Caco-2 (cell line): ENCODE results near the gene CD99L2. TPM values are rescaled to one million over a fixed set of nuclear protein-coding genes. Genes with fewer than 3 reads are reported as not detected.

Experiments
- BruUV-seq: library from RNA; stranded (reverse); fragments of 400-500 nt; replicated peaks from 2 replicates; lab custom pipeline; 2021; lab: Mats Ljungman, UMichigan
- CTCF ChIA-PET: fragments of 300-600 bp; sonication (Branson Sonifier 250); formaldehyde crosslinking; loops from one replicate; lab custom pipeline; 2022; ENCODE audit warnings: antibody characterized with exemption; lab: Charles Lee
- POLR2A ChIA-PET: fragments of 300-600 bp; sonication (Branson Sonifier 250); formaldehyde crosslinking; loops from one replicate; lab custom pipeline; 2022; ENCODE audit warnings: antibody characterized with exemption; lab: Charles Lee
- DNase-seq, 2 experiments: peaks; one replicate each; pipeline versions ENCODE4 v3.0.0 to v3.0.0-alpha.2; 2020 to 2022
- H3K27me3 ChIP-seq: replicated peaks from 2 replicates; pipeline ENCODE4 v1.6.0; 2011; ENCODE audit warnings: low read length; ENCODE audit not compliant: control insufficient read depth, insufficient read depth
- H3K36me3 ChIP-seq: 2 replicates; pipeline ENCODE4 v1.5.1; 2011; ENCODE audit warnings: low read length; ENCODE audit not compliant: control insufficient read depth, insufficient read depth
- H3K4me1 ChIP-seq: fragments of 250-450 bp; sonication (Bioruptor Pico); 2 replicates; pipeline ENCODE4 v1.5.1; 2020; ENCODE audit warnings: mild to moderate bottlenecking
- H3K4me3 ChIP-seq: 2 replicates; pipeline ENCODE4 v1.5.1; 2011; ENCODE audit warnings: low read depth, mild to moderate bottlenecking, control low read depth, low read length
- H3K9me3 ChIP-seq: fragments of 250-450 bp; sonication (Bioruptor Pico); 2 replicates; pipeline ENCODE4 v1.5.1; 2020; ENCODE audit warnings: mild to moderate bottlenecking, moderate library complexity
- H3K27ac Mint-ChIP-seq: one replicate; pipeline ENCODE4 v1.8.0; 2022; ENCODE audit warnings: mixed read lengths; ENCODE audit not compliant: unreplicated experiment
- H3K27me3 Mint-ChIP-seq: one replicate; pipeline ENCODE4 v1.8.0; 2022; ENCODE audit warnings: mixed read lengths; ENCODE audit not compliant: insufficient read depth, unreplicated experiment
- H3K36me3 Mint-ChIP-seq: one replicate; pipeline ENCODE4 v1.8.0; 2022; ENCODE audit warnings: mild to moderate bottlenecking, mixed read lengths; ENCODE audit not compliant: insufficient read depth, unreplicated experiment
- H3K4me1 Mint-ChIP-seq: one replicate; pipeline ENCODE4 v1.8.0; 2022; ENCODE audit warnings: low read depth, mixed read lengths; ENCODE audit not compliant: unreplicated experiment
- H3K4me3 Mint-ChIP-seq: one replicate; pipeline ENCODE4 v1.8.0; 2022; ENCODE audit warnings: mild to moderate bottlenecking, moderate library complexity, mixed read lengths; ENCODE audit not compliant: unreplicated experiment
- H3K9me3 Mint-ChIP-seq: one replicate; pipeline ENCODE4 v1.8.0; 2022; ENCODE audit warnings: mixed read lengths; ENCODE audit not compliant: unreplicated experiment
- intact Hi-C: fragments of 100-400 bp; cut with micrococcal nuclease; formaldehyde crosslinking; loops from one replicate; pipeline ENCODE4 v1.10.0; 2022; ENCODE audit not compliant: unreplicated experiment
- total RNA-seq: library from RNA; stranded (reverse); gene quantifications from 2 replicates; pipeline ENCODE4 v1.2.3, GENCODE V29; 2022
- TF ChIP-seq, protein P1 (sequence below), 2 experiments: fragments of 200-600 bp in 1 of 2; IDR thresholded peaks; 1 replicate in 1 of 2; 2 replicates in 1 of 2; pipeline versions ENCODE4 v1.5.1 to v1.8.0; 2011 to 2022; ENCODE audit warnings: antibody characterized with exemption in 1 of 2, control low read depth in 1 of 2, inconsistent platforms in 1 of 2, low read depth in 1 of 2, low read length in 1 of 2, mild to moderate bottlenecking in 1 of 2, moderate library complexity in 1 of 2; ENCODE audit not compliant: insufficient read depth in 1 of 2, severe bottlenecking in 1 of 2, unreplicated experiment in 1 of 2

The CD99L2 gene
- total RNA-seq, 1 experiment from 2014 or later: 8.6 TPM

DNA sequence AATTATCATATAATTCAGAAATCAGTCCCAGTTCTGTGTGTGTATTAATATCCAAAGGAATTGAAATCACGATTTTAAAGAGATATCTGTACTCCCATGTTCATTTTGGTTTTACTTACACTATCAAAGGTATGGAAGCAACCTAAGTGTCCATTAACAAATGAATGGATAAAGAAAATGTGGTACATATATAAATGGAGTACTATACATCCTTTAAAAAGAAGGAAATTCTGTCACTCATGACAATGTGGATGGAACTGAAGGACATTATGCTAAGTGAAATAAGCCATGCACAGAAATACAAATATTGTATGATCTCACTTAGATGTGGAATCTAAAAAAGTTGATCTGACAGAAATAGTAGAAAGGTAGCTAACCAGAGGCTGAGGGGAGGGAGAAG is 63.8 kb downstream of the CD99L2 start:
- Histone ChIP-seq H3K4me3 (no peak overlapping the region), H3K36me3 (no peaks in the 10 kb centered on the region), H3K4me1 (no peaks in the 10 kb centered on the region), H3K9me3 (no peaks in the 10 kb centered on the region), H3K27me3 (no peaks in the 10 kb centered on the region)
- Mint-ChIP-seq H3K27me3 (no peaks in the 10 kb centered on the region), H3K4me3 (no peak overlapping the region), H3K9me3 (no peaks in the 10 kb centered on the region), H3K4me1 (no peaks in the 10 kb centered on the region), H3K36me3 (no peaks in the 10 kb centered on the region), H3K27ac (no peak overlapping the region)
- no peak for DNase-seq
- TF ChIP-seq, protein P1, sequence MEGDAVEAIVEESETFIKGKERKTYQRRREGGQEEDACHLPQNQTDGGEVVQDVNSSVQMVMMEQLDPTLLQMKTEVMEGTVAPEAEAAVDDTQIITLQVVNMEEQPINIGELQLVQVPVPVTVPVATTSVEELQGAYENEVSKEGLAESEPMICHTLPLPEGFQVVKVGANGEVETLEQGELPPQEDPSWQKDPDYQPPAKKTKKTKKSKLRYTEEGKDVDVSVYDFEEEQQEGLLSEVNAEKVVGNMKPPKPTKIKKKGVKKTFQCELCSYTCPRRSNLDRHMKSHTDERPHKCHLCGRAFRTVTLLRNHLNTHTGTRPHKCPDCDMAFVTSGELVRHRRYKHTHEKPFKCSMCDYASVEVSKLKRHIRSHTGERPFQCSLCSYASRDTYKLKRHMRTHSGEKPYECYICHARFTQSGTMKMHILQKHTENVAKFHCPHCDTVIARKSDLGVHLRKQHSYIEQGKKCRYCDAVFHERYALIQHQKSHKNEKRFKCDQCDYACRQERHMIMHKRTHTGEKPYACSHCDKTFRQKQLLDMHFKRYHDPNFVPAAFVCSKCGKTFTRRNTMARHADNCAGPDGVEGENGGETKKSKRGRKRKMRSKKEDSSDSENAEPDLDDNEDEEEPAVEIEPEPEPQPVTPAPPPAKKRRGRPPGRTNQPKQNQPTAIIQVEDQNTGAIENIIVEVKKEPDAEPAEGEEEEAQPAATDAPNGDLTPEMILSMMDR (IDR thresholded peaks at IDR 0.05; ENCODE audit: insufficient read depth in 1 of 2, low read depth in 1 of 2, low read length in 1 of 2, severe bottlenecking in 1 of 2, unreplicated experiment in 1 of 2): no peak
- CTCF ChIA-PET: no interaction called here
- intact Hi-C loops: no loop called here
- BruUV-seq: no TSS peak
- POLR2A ChIA-PET: no interaction called here

DNA sequence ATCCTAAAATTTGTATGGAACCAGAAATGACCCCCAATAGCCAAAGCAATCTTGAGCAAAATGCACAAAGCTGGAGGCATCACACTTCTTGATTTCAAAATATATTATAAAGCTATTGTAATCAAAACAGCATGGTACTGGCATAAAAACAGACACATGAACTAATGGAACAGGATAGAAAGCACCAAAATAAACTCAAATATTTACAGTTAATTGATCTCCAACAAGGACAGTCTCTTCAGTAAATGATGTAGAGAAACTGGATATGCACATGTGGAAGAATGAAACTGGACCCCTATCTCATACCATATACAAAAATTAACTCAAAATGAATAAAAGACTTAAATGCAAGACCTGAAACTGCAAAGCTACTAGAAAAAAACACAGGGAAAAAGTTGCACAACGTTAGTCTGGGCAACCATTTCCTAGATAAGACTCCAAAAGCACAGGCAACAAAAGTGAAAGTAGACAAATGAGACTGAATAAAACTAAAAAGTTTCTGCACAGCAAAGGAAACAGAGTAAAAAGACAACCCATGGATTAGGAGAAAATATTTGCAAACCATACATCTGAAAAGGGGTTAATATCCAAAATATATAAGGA is 64.9 kb downstream of the CD99L2 start:
- CTCF ChIA-PET: no interaction called here
- no peaks in the 10 kb centered on the region for H3K27me3 ChIP-seq
- Mint-ChIP-seq H3K4me3 (no peak overlapping the region), H3K4me1 (no peaks in the 10 kb centered on the region), H3K36me3 (no peaks in the 10 kb centered on the region), H3K27me3 (no peaks in the 10 kb centered on the region), H3K27ac (no peak overlapping the region), H3K9me3 (no peaks in the 10 kb centered on the region)
- no peaks in the 10 kb centered on the region for H3K36me3 ChIP-seq
- TF ChIP-seq, protein P1 (IDR thresholded peaks at IDR 0.05; ENCODE audit: insufficient read depth in 1 of 2, low read depth in 1 of 2, low read length in 1 of 2, severe bottlenecking in 1 of 2, unreplicated experiment in 1 of 2): no peak
- intact Hi-C loops: no loop called here
- H3K4me3 ChIP-seq: no peak overlapping the region
- POLR2A ChIA-PET: no interaction called here
- H3K9me3 ChIP-seq: no peaks in the 10 kb centered on the region
- no TSS peak for BruUV-seq
- no peak for DNase-seq
- no peaks in the 10 kb centered on the region for H3K4me1 ChIP-seq

DNA sequence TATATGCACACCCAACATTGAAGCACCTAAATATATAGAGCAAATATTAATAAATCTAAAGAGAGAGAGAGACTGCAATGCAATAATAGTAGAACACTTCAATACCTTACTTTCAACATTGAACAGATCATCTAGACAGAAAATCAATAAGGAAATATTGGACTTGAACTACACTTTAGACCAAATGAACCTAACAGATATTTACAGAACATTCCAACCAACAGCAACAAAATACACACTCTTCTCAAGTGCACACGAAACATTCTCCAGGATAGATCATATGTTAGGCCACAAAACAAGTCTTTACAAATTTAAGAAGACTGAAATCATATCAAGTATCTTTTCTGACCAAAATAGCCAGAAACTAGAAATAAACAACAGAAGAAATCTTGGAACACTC is 66.6 kb downstream of the CD99L2 start:
- POLR2A ChIA-PET: no interaction called here
- no peaks in the 10 kb centered on the region for H3K27me3 ChIP-seq
- no TSS peak for BruUV-seq
- Mint-ChIP-seq H3K4me1 (no peaks in the 10 kb centered on the region), H3K9me3 (no peaks in the 10 kb centered on the region), H3K27ac (no peak overlapping the region), H3K36me3 (no peaks in the 10 kb centered on the region), H3K4me3 (no peak overlapping the region), H3K27me3 (no peaks in the 10 kb centered on the region)
- no peak overlapping the region for H3K4me3 ChIP-seq
- H3K36me3 ChIP-seq: no peaks in the 10 kb centered on the region
- H3K4me1 ChIP-seq: no peaks in the 10 kb centered on the region
- TF ChIP-seq, protein P1 (IDR thresholded peaks at IDR 0.05; ENCODE audit: insufficient read depth in 1 of 2, low read depth in 1 of 2, low read length in 1 of 2, severe bottlenecking in 1 of 2, unreplicated experiment in 1 of 2): no peak
- intact Hi-C loops: no loop called here
- DNase-seq: no peak
- CTCF ChIA-PET: no interaction called here
- H3K9me3 ChIP-seq: no peaks in the 10 kb centered on the region
